GM12891 (cell line): ENCODE measurements around the gene PVR.
"Not testable (repeated sequence)": the region's sequence is repeated elsewhere in the genome, so short reads cannot be mapped to it uniquely, and the experiment has no call there.

Experiments
- DNase-seq: peaks from one replicate; pipeline ENCODE4 v3.0.0; 2011; ENCODE audit warnings: low spot score; ENCODE audit not compliant: insufficient read length
- FAIRE-seq: peaks from 2 replicates; lab custom pipeline; 2011; peaks lifted over from hg19 to GRCh38; lab: Jason Lieb, UNC
- PAX5 ChIP-seq: IDR thresholded peaks from 2 replicates; pipeline ENCODE4 v1.6.1; 2011; ENCODE audit warnings: low read length, moderate library complexity, mild to moderate bottlenecking; ENCODE audit not compliant: insufficient read depth, severe bottlenecking
- POLR2A ChIP-seq: IDR thresholded peaks from 2 replicates; pipeline ENCODE4 v1.6.1; 2011; ENCODE audit warnings: low read depth, low read length, control low read depth
- POLR2AphosphoS5 ChIP-seq: IDR thresholded peaks from 2 replicates; pipeline ENCODE4 v1.6.1; 2011; ENCODE audit warnings: low read depth, low read length, control low read depth
- POU2F2 ChIP-seq: IDR thresholded peaks from 2 replicates; pipeline ENCODE4 v1.6.1; 2011; ENCODE audit warnings: low read depth, mild to moderate bottlenecking, control low read depth, low read length, moderate library complexity
- SPI1 ChIP-seq: IDR thresholded peaks from 2 replicates; pipeline ENCODE4 v1.6.1; 2011; ENCODE audit warnings: low read depth, low read length, control low read depth
- TAF1 ChIP-seq: IDR thresholded peaks from 2 replicates; pipeline ENCODE4 v1.6.1; 2011; ENCODE audit warnings: low read depth, low read length, control low read depth

The PVR gene

DNA sequence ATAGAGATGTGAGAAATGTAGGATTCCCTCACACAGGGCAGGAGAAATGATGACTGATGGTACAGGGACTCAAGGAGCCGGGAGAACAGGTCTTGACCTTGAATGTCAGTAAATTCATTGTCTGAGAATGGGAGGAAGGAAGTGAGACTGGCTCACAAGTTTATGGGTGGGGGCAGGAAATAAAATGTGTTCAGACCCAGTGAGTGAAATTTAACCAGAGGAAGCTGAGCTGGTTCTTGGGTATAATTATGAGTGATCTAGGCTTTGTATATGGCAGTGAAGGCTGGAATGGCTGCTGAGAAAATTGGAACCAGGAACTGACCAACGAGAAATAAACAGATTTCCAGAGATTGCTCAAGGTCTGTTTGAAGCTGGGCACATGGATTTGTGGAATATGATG is 36.7 kb upstream of the PVR start:
- no peak for DNase-seq
- TF ChIP-seq POU2F2 (no peak), TAF1 (no peak), POLR2A (no peak), PAX5 (no peak), SPI1 (no peak; the same call in 1 of the 2 replicates), POLR2AphosphoS5 (no peak)
- FAIRE-seq, result no peak

DNA sequence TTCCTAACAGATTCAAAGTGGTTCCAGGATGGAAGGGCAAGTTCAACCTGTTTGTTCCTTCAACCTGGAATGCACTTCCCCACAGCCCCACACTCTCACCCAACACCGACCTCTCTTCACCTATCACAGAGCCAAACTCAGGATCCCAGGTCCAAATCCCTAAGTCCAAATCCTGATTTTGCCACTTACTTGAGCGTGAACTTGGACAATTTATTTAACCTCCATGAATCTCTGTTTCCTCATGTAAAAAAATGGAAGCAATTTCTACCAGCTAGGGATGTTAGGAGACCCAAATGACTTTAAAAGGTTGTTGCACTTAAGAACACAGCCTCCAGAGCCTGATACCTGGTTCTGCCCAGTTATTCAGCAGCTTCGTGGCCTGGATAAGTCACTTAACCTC is 35.8 kb upstream of the PVR start:
- no peak for FAIRE-seq

DNA sequence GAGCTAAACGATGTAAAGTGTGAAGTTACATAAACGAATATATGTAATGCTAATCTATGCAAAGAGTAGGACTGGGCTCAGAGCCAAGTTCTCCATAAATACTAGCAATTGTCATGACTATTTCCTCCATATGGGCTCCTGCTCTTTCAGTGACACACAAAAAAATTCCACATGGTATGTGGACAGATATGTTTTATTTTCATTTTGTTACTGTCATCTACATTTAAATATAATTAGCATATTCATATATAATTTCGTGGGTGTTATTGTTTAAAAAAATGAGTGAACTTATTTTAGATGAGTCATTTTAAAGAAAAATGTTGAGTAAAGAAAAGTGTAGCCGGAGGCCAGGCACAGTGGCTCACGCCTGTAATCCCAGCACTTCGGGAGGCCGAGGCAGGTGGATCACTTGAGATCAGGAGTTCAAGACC is 35.3 kb upstream of the PVR start:
- FAIRE-seq, result no peak
- DNase-seq, result no peak
- no peak for TF ChIP-seq TAF1
- no peak for TF ChIP-seq POLR2A
- no peak for TF ChIP-seq POU2F2
- no peak for TF ChIP-seq PAX5
- no peak for TF ChIP-seq POLR2AphosphoS5

More for the DNA sequence above, 35.8 kb upstream of the PVR start:
- TF ChIP-seq PAX5, result no peak
- TF ChIP-seq POLR2AphosphoS5, result no peak
- TF ChIP-seq POU2F2, result no peak
- TF ChIP-seq TAF1, result no peak
- TF ChIP-seq POLR2A, result no peak
- TF ChIP-seq SPI1, result no peak
- DNase-seq, result no peak

DNA sequence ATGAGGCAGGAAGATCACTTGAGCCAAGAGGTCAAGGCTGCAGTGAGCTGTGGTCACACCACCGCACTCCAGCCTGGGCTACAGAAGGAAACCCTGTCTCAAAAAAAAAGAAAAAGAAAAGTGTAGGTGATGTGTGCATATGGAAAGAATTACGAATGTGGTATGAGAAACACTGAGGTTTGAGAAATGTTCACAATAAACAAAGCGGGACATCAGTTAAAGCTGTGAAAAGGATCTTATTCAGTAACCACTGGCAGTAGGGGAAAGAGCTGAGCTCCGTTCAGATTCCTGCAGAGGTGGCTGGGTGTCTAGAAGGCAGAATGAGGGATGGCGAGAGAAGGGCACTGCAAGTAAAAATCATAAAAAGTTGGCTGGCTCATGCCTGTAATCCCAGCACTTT is 34.5 kb upstream of the PVR start:
- DNase-seq, result no peak
- TF ChIP-seq SPI1, result no peak
- TF ChIP-seq POLR2A, result no peak
- TF ChIP-seq POLR2AphosphoS5, result no peak
- no peak for TF ChIP-seq POU2F2
- TF ChIP-seq TAF1, result no peak
- no peak for FAIRE-seq

DNA sequence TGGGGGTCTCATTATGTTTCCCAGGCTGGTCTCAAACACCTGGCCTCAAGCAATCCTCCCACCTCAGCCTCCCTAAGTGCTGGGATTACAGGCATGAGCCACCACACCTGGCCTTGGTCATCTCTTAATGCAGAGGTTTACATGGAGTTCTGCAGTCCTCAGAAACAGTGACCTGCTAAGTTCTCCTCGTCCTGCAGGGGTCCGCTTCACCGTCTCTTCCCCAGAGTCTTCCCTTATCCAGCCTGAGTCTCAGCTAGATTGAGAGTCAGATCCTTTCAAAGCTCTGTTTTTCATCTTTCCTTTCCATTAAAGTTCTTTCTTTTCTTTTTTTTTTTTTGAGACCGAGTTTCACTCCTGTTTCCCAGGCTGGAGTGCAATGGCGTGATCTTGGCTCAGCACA is 33.2 kb upstream of the PVR start:
- FAIRE-seq, DNase-seq: not testable (repeated sequence)

DNA sequence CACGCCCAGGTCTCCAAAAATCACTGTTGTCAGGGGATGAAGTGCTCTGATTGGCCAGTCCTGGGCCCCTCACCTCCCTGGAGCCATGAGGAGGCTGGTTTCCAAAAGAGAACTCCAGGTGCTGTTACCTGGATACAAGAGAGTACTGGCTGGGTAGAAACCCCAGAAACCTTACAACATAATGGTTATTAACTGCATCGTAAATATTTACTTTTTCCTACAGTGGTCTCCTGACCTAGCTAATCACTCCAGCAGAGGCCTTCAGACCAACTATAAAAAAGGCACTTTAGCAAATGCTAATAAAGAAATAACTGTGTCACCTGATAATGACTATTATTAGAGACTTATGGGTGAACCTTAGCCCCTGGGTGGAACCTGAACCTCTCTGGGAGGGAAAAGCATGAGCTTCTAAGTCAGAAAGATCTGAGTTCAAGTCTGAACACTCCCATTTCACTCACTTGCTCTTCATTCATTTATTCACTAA is 31.9 kb upstream of the PVR start:
- DNase-seq (no peak), FAIRE-seq (no peak)
- TF ChIP-seq POLR2AphosphoS5 (no peak), SPI1 (no peak), TAF1 (no peak), PAX5 (no peak), POLR2A (no peak), POU2F2 (no peak)

DNA sequence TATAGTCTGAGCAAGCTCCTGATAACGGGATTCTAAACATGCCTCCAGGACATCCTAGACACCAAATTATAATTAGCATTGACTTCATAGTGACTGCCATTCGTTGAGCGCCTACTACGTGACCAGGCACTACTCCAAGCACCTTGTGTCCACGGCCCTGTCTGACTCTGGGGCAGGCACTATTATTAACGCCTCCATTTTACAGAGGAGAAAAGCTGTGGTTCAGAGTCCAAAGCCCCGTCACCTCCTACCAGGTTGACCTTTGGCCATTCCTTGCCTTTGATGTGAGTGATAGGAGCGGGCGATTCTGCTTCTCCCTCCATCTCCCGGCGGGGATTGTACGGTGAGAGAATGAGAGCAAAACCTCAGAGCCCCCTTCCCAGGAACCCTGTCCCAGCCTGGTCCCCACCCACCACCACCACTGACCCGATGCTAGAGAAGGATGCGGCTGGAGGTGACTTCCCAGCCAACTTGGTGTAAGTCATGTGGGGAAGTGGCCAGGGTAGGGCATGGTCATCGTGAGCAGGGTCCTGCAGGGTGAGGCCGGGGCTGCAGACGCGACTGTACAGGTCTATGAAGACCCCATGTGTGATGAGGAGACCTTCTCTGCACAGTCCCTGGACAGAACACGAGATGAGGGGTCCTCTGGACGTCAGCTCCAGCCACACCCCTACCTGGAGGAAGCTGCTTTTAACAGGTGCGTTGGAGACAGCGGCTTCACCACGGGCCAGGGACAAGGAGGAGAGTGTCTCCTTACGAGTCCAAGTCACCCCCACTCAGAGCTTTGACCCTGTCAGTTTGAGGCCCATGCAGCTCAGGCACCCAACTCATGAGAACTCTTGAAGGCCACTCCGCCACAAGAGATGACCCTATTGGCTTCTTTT is 30.2 kb upstream of the PVR start, which contains the start of gene IGSF23:
Gene IGSF23, plus strand, starts transcription at position 269 of the 884 bp plus-strand sequence. Its CDS starts 83 bp downstream, at position 352.
- TF ChIP-seq POU2F2, result no peak
- no peak for TF ChIP-seq POLR2A
- no peak for TF ChIP-seq SPI1
- no peak for TF ChIP-seq POLR2AphosphoS5
- no peak for TF ChIP-seq PAX5
- no peak for TF ChIP-seq TAF1
- FAIRE-seq, result no peak
- no peak for DNase-seq

DNA sequence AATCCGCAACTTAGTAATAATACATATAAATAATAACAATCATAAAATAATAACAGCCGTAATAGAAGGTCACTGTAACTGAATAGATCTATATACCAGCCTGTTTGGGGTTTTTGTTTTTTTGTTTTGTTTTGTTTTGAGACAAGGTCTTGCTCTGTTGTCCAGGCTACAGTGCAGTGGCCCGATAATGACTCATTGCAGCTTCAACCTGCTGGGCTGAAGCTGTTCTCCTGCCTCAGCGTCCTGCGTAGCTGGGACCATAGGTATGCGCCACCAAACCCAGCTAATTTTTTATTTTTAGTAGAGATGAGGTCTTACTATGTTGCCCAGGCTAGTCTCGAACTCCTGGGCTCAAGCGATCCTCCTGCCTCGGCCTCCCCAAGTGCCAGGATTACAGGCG is 29.4 kb upstream of the PVR start:
- FAIRE-seq (no peak), DNase-seq (no peak)
- TF ChIP-seq SPI1 (no peak), TAF1 (no peak), PAX5 (no peak), POLR2AphosphoS5 (no peak), POU2F2 (no peak), POLR2A (no peak)

DNA sequence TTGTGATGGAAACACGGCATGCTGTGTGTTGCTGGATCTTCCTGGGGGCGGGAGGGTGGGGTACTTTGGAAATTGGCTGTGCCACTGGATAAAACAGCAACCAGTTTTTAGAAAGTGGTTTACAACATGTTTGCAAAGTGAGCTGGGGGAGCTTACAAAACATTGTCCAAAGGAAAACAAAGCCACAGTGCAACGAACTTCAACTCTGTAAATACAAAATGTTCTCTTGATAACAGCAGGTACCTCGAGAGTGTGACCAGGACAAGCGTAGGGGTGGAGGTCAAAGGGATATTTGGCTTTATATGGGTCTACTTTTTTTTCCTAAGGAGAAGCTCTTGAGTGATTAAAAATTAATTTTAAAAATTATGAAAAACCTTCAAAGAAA is 27.9 kb upstream of the PVR start:
- FAIRE-seq, result no peak
- TF ChIP-seq SPI1, result no peak
- TF ChIP-seq PAX5, result no peak
- TF ChIP-seq TAF1, result no peak
- no peak for TF ChIP-seq POU2F2
- no peak for TF ChIP-seq POLR2A
- TF ChIP-seq POLR2AphosphoS5, result no peak
- no peak for DNase-seq

DNA sequence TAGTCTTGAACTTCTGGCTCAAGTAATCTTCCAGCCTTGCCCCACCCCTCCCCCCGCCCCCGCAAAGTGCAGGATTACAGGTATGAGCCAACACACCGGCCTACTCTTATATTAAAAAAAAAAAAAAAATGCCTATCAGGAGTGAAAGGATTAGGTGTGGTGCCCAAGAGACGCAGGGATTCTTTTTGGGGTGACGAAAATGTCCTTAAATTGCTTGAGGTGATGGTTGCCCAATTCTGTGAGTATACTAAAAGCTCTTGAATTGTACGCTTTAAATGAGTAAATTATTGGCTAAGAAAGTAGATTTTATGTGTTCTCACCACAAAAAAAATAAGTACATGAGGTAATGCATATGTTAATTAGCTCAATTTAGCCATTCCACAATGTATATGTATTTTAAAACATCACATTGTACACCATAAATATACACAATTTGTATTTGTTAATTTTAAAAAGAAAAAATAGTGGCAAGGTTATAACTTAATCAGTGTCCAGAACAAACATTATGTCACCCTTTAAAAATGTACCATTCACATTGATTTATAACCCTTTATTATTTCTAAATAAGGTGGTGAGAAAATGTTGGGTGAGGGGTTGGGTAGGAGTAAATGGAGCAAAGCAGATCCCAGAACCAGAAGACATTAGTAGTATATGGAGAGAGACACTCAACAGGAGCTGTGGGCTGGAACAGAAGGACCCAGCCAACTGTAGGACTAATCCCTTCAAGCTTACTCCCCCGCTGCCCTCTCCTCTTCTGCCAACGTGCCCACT is 26.4 kb upstream of the PVR start:
- no peak for TF ChIP-seq SPI1
- no peak for TF ChIP-seq POLR2A
- FAIRE-seq (no peak), DNase-seq (no peak)
